ENCODE measurements around the gene MISP. TPM values are rescaled to one million over a fixed set of nuclear protein-coding genes. Genes with fewer than 3 reads are reported as not detected.

MISP gene
- total RNA-seq, 1 donor from 2014 or later = not detected

DNA sequence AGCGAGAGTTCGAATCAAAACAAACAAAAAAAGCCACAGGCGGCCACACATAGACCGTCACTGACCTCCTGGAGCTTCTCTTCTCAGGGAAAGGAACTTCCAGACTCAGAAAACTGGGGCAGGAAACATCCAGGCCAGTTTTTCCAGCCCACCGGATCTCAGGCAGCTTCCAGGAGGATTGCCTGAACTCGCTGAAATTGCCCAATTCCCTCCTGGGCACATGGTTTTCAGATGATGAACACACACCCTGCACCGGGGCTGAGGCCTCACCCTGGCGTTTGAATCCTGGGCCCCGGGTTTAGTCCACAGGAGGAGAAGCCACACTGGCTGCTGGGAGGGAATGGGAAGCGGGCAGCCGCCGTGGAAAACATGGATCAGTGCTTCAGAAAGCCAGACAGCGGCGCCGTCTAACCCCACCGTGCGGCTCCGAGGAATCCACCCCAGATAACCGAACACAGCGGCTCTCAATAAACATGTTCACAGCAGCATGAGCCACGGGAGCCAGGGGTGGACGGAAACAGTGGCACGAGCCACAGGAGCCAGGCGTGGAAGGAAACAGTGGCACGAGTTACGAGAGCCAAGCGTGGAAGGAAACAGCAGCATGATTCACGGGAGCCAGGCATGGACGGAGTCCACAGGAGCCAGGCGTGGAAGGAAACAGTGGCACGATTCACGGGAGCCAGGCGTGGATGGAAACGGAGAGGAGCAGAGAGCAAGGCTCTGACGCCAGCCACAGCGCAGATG is 28.2 kb downstream of the MISP start:
- H3K4me1 ChIP-seq = peaks cover 35% of the 10 kb centered on the region
- H3K9me3 ChIP-seq (replicated peaks) = no peaks in the 10 kb centered on the region
- peak overlapping the region; percentile 76 for H3K27ac ChIP-seq (replicated peaks)
- no peaks in the 10 kb centered on the region for H3K36me3 ChIP-seq
- DNase-seq = no peak
- peak overlapping the region; percentile 42 for H3K4me3 ChIP-seq
- intact Hi-C loops (cut with micrococcal nuclease) = no loop called here
- TF ChIP-seq, protein P1, sequence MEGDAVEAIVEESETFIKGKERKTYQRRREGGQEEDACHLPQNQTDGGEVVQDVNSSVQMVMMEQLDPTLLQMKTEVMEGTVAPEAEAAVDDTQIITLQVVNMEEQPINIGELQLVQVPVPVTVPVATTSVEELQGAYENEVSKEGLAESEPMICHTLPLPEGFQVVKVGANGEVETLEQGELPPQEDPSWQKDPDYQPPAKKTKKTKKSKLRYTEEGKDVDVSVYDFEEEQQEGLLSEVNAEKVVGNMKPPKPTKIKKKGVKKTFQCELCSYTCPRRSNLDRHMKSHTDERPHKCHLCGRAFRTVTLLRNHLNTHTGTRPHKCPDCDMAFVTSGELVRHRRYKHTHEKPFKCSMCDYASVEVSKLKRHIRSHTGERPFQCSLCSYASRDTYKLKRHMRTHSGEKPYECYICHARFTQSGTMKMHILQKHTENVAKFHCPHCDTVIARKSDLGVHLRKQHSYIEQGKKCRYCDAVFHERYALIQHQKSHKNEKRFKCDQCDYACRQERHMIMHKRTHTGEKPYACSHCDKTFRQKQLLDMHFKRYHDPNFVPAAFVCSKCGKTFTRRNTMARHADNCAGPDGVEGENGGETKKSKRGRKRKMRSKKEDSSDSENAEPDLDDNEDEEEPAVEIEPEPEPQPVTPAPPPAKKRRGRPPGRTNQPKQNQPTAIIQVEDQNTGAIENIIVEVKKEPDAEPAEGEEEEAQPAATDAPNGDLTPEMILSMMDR (IDR thresholded peaks at IDR 0.05; ENCODE audit: borderline replicate concordance) = no peak
- peaks cover 16% of the 10 kb centered on the region for H3K27me3 ChIP-seq (ENCODE audit: low read depth)

- Histone ChIP-seq H3K9me3 (replicated peaks) (no peaks in the 10 kb centered on the region), H3K27ac (replicated peaks) (peak overlapping the region; percentile 91), H3K4me1 (peaks cover 44% of the 10 kb centered on the region), H3K4me3 (peak overlapping the region; percentile 61), H3K27me3 (ENCODE audit: low read depth) (peaks cover 16% of the 10 kb centered on the region), H3K36me3 (no peaks in the 10 kb centered on the region)
- intact Hi-C loops (cut with micrococcal nuclease) = no loop called here
- TF ChIP-seq, protein P1 (IDR thresholded peaks at IDR 0.05; ENCODE audit: borderline replicate concordance) = no peak
- no peak for DNase-seq
These were observed 30.0 kb downstream of the MISP start for GRCh38 chr19:780935-781334.

DNA sequence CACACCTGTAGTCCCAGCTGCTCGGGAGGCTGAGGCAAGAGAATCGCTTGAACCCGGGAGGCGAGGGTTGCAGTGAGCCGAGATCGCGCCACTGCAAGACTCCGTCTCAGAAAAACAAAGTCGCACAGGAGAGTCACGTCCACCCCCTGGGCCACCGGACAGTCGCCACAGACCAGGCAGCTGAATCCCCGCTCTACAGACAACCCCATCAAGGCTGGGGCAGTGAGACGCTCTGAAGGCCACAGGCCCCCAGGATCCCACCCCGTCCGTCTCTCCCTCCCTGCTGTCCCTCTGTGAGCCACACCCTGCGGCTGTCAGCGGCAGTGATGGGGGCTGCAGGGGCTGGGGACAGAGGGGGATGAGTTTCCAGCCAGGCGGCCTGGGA is 30.9 kb downstream of the MISP start:
- Histone ChIP-seq H3K4me1 (peaks cover 44% of the 10 kb centered on the region), H3K4me3 (peak overlapping the region; percentile 61), H3K9me3 (replicated peaks) (no peaks in the 10 kb centered on the region), H3K27ac (replicated peaks) (peak overlapping the region; percentile 91), H3K36me3 (no peaks in the 10 kb centered on the region), H3K27me3 (ENCODE audit: low read depth) (peaks cover 16% of the 10 kb centered on the region)
- intact Hi-C loops (cut with micrococcal nuclease) = no loop called here
- no peak for DNase-seq
- TF ChIP-seq, protein P1 (IDR thresholded peaks at IDR 0.05; ENCODE audit: borderline replicate concordance) = no peak

DNA sequence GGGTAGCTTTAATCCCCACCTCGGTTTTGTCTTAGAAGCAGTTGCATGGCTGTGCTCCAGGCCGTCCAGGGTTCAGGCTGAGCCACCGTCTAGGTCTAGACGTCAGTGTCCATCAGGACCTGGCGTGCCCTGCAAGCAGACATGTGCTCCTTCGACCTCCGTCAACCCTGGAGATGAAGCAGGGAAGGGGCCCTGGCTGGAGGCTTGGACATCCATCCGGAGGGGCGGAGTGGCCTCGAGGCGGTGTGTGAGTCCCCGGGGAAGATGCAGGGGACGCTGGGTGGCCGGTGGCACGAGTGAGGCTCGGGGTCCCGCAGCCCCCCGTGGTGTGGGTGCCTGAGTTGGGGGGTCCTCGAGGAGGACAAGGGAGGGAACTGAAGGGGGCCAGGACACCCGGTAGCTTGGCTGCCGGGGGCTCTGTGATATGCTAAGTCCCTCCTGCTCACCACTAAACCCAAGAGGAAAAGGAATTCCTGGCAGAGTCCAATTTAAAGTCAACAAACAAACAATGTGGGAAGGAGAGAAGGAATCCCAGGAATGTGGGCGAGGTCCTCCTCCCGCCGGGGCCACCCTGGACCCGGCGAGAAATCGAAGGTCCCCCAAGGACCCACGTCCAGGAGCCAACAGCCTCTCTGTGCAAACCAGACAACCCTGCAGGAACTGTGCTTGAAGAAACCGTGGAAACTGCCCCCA is 31.4 kb downstream of the MISP start:
- DNase-seq = no peak

DNA sequence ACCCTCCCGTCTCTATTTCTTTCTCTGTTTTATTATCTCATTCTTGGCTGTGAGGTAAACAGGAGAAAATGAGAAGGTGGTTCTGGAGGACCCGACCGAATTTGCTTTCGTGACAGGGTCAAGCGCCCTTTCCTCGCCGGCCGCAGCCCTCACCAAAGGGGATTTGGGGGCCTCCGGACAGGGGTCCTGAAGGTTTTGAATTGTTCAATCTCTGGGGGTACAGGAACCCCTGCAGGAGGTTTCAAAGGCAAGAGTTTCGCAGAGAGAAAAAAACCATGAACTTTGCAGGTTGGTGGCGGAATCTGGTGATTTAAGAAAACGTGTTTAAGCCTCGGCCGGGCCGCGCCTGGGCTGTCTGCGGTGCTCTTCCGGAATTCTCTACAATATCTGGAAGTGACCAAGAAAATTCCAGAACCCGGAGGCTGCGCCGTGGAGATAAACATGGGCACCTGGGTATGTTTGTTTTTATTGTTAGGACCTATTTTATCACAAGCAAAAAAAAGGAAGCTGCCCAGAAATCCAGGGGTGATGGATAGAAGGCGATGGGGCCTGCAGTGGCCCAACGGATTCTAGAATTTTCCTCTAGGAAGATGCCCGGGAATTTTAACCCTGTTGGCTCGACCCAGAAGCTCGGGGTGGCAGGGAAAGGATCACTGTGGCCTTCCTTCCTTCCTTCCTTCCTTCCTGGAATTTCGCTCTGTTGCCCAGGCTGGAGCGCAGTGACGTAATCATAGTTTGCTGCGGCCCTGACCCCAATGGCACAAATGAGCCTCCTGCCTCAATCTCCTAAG is 32.2 kb downstream of the MISP start:
- Histone ChIP-seq H3K36me3 (no peaks in the 10 kb centered on the region), H3K9me3 (replicated peaks) (no peaks in the 10 kb centered on the region), H3K27ac (replicated peaks) (peak overlapping the region; percentile 91), H3K4me1 (peaks cover 51% of the 10 kb centered on the region), H3K4me3 (peak overlapping the region; percentile 61), H3K27me3 (ENCODE audit: low read depth) (peaks cover 16% of the 10 kb centered on the region)
- intact Hi-C loops (cut with micrococcal nuclease) = no loop called here
- TF ChIP-seq, protein P1 (IDR thresholded peaks at IDR 0.05; ENCODE audit: borderline replicate concordance) = no peak
- DNase-seq = no peak

More for the DNA sequence above, 31.4 kb downstream of the MISP start:
- TF ChIP-seq, protein P1 (IDR thresholded peaks at IDR 0.05; ENCODE audit: borderline replicate concordance) = no peak
- Histone ChIP-seq H3K27me3 (ENCODE audit: low read depth) (peaks cover 16% of the 10 kb centered on the region), H3K4me3 (peak overlapping the region; percentile 61), H3K9me3 (replicated peaks) (no peaks in the 10 kb centered on the region), H3K36me3 (no peaks in the 10 kb centered on the region), H3K4me1 (peaks cover 44% of the 10 kb centered on the region), H3K27ac (replicated peaks) (peak overlapping the region; percentile 91)
- intact Hi-C loops (cut with micrococcal nuclease) = no loop called here
